OCI-LY7 (cell line): ENCODE measurements around the gene SART3. TPM values are rescaled to one million over a fixed set of nuclear protein-coding genes. Genes with fewer than 3 reads are reported as not detected.

Experiments used
- BruUV-seq: library from RNA; stranded (reverse); fragments of 400-500 nt; replicated peaks from 2 replicates; lab custom pipeline; 2021; lab: Mats Ljungman, UMichigan
- CTCF ChIA-PET: fragments of 300-600 bp; sonication (Branson Sonifier 250); formaldehyde crosslinking; loops from one replicate; lab custom pipeline; 2022; ENCODE audit warnings: antibody characterized with exemption; ENCODE audit not compliant: unreplicated experiment; lab: Charles Lee
- POLR2A ChIA-PET: fragments of 300-600 bp; sonication (Branson Sonifier 250); formaldehyde crosslinking; loops from one replicate; lab custom pipeline; 2022; ENCODE audit warnings: antibody characterized with exemption; lab: Charles Lee
- DNase-seq: peaks from one replicate; pipeline ENCODE4 v3.0.0-alpha.2; 2015; ENCODE audit warnings: low spot score
- H2AFZ ChIP-seq: fragments of 200-600 bp; sonication (generic), shearing (Covaris generic); 2 replicates; pipeline ENCODE4 v1.6.1; 2014; ENCODE audit warnings: mild to moderate bottlenecking, antibody characterized with exemption, low read length, moderate library complexity
- H3K27ac ChIP-seq: fragments of 200-600 bp; sonication (generic); 2 replicates; pipeline ENCODE4 v1.5.1; 2014; ENCODE audit warnings: mixed run types, low read depth, mild to moderate bottlenecking, moderate library complexity, low read length, inconsistent platforms; ENCODE audit not compliant: poor library complexity, severe bottlenecking
- H3K36me3 ChIP-seq: fragments of 200-600 bp; sonication (generic); 2 replicates; pipeline ENCODE4 v1.6.1; 2014; ENCODE audit warnings: mild to moderate bottlenecking, antibody characterized with exemption, low read length, moderate library complexity, mixed read lengths; ENCODE audit not compliant: insufficient read depth
- H3K4me1 ChIP-seq: fragments of 200-600 bp; sonication (generic); 2 replicates; pipeline ENCODE4 v1.5.1; 2014; ENCODE audit warnings: mild to moderate bottlenecking, low read length; ENCODE audit not compliant: insufficient read depth, poor library complexity, severe bottlenecking
- H3K4me2 ChIP-seq: fragments of 200-600 bp; sonication (generic); 2 replicates; pipeline ENCODE4 v1.6.1; 2014; ENCODE audit warnings: mild to moderate bottlenecking, low read length
- H3K4me3 ChIP-seq: fragments of 200-600 bp; sonication (generic); 2 replicates; pipeline ENCODE4 v1.5.1; 2014; ENCODE audit warnings: mild to moderate bottlenecking, low read depth, low read length; ENCODE audit not compliant: poor library complexity, severe bottlenecking
- H3K79me2 ChIP-seq: fragments of 200-600 bp; sonication (generic); 2 replicates; pipeline ENCODE4 v1.6.1; 2016; ENCODE audit warnings: low read depth, mild to moderate bottlenecking, low read length, moderate library complexity, mixed read lengths; ENCODE audit not compliant: insufficient read depth
- H3K9me2 ChIP-seq: fragments of 200-600 bp; sonication (generic); 2 replicates; pipeline ENCODE4 v1.6.1; 2016; ENCODE audit warnings: mild to moderate bottlenecking, low read length, mixed read lengths; ENCODE audit not compliant: insufficient read depth
- H3K9me3 ChIP-seq: fragments of 200-600 bp; sonication (generic); 2 replicates; pipeline ENCODE4 v1.6.1; 2014; ENCODE audit warnings: mild to moderate bottlenecking, mixed run types, low read length, mixed read lengths
- H4K20me1 ChIP-seq: fragments of 200-600 bp; sonication (generic); 2 replicates; pipeline ENCODE4 v1.6.1; 2014; ENCODE audit warnings: mild to moderate bottlenecking, antibody characterized with exemption, low read length, moderate library complexity, mixed read lengths; ENCODE audit not compliant: insufficient read depth
- CTCF ChIP-seq: fragments of 200-600 bp; sonication (generic); conservative IDR thresholded peaks from 2 replicates; pipeline ENCODE4 v1.5.1; 2014; ENCODE audit warnings: mild to moderate bottlenecking, antibody characterized with exemption, low read length, moderate library complexity, mixed read lengths
- EZH2phosphoT487 ChIP-seq: fragments of 200-600 bp; sonication (generic); IDR thresholded peaks from 2 replicates; pipeline ENCODE4 v1.6.1; 2018; ENCODE audit warnings: low read depth, borderline replicate concordance, mild to moderate bottlenecking, mixed run types, antibody characterized with exemption, low read length, moderate library complexity, mixed read lengths
- intact Hi-C: fragments of 100-400 bp; cut with micrococcal nuclease; formaldehyde crosslinking; loops from one replicate; pipeline ENCODE4 v1.10.0; 2022; ENCODE audit not compliant: unreplicated experiment
- total RNA-seq, 2 experiments: library from RNA; depleted of rRNA in 1 of 2; stranded (reverse); fragments of >200 nt in 1 of 2; shearing (Covaris generic) in 1 of 2; gene quantifications; 2 replicates each; pipeline ENCODE4 v1.2.3, GENCODE V29; 2014 to 2022

Gene SART3
- total RNA-seq, 2 experiments from 2014 or later, result 143 to 211 TPM

GRCh38 chr12:108502922-108503321 is 58.1 kb downstream of the SART3 start:
- no peak for TF ChIP-seq CTCF
- TF ChIP-seq EZH2phosphoT487, result no peak
- POLR2A ChIA-PET, result no interaction called here
- Histone ChIP-seq H2AFZ (no peak overlapping the region), H3K4me3 (no peak overlapping the region), H4K20me1 (no peaks in the 10 kb centered on the region), H3K9me3 (peaks cover 12% of the 10 kb centered on the region; the same call in 1 of the 2 replicates), H3K79me2 (no peaks in the 10 kb centered on the region), H3K36me3 (no peaks in the 10 kb centered on the region), H3K4me1 (no peaks in the 10 kb centered on the region), H3K9me2 (no peaks in the 10 kb centered on the region), H3K27ac (no peak overlapping the region), H3K4me2 (no peak overlapping the region)
- intact Hi-C loops, result no loop called here
- CTCF ChIA-PET, result no interaction called here
- no peak for DNase-seq
- no TSS peak for BruUV-seq

DNA sequence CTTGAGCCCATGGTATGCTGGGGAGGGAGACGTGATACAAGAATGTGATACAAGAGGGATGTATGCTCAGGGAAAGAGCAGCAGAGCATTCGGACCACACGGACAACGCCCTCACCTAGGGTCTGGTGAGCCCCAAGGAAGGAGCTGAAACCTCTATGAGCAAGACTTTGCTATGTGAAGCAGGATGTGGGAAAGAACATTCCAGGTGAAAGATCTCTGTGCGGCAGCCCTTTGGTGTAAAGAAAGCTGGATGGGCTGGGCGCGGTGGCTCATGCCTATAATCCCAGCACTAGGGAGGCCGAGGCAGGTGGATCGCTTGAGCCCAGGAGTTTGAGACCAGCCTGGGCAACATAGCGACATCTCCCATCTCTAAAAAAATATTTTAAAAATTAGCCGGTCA is 62.8 kb downstream of the SART3 start:
- ChIA-PET CTCF (no interaction called here), POLR2A (no interaction called here)
- Histone ChIP-seq H3K9me2 (no peaks in the 10 kb centered on the region), H3K4me1 (no peaks in the 10 kb centered on the region), H3K4me2 (no peak overlapping the region), H3K9me3 (peaks cover 3% of the 10 kb centered on the region; the same call in 1 of the 2 replicates), H3K4me3 (no peak overlapping the region), H3K36me3 (no peaks in the 10 kb centered on the region), H3K27ac (no peak overlapping the region), H3K79me2 (no peaks in the 10 kb centered on the region), H2AFZ (no peak overlapping the region), H4K20me1 (no peaks in the 10 kb centered on the region)
- DNase-seq, result no peak
- intact Hi-C loops, result no loop called here
- no TSS peak for BruUV-seq
- no peak for TF ChIP-seq CTCF
- TF ChIP-seq EZH2phosphoT487, result no peak

- intact Hi-C loops, result no loop called here
- BruUV-seq, result no TSS peak
These were observed 65.0 kb downstream of the SART3 start for GRCh38 chr12:108495823-108496579.

More at GRCh38 chr12:108495823-108496579, 65.0 kb downstream of the SART3 start:
- H3K9me2 ChIP-seq, result no peaks in the 10 kb centered on the region
- H3K4me1 ChIP-seq, result no peaks in the 10 kb centered on the region
- H3K4me2 ChIP-seq, result no peak overlapping the region
- TF ChIP-seq EZH2phosphoT487 (no peak), CTCF (no peak)
- H3K79me2 ChIP-seq, result no peaks in the 10 kb centered on the region
- H4K20me1 ChIP-seq, result no peaks in the 10 kb centered on the region
- H2AFZ ChIP-seq, result no peak overlapping the region
- no peaks in the 10 kb centered on the region for H3K9me3 ChIP-seq
- ChIA-PET POLR2A (no interaction called here), CTCF (no interaction called here)
- no peaks in the 10 kb centered on the region for H3K36me3 ChIP-seq
- DNase-seq, result no peak
- H3K4me3 ChIP-seq, result no peak overlapping the region
- no peak overlapping the region for H3K27ac ChIP-seq
